HG03139 (cell line): Measurements from ENCODE around the gene CALN1.

Experiments used
- ATAC-seq: cut with Tn5 transposase; IDR thresholded peaks from one replicate; pipeline ENCODE4 v1.9.1; 2021; ENCODE audit not compliant: unreplicated experiment

Gene CALN1

GRCh38 chr7:71886046-71886445 lies 526.1 kb downstream of the CALN1 start:
- ATAC-seq: no peak

- no peak for ATAC-seq
Measured at GRCh38 chr7:71885487-71885886, 526.7 kb downstream of the CALN1 start.

- no peak for ATAC-seq
Measured at GRCh38 chr7:71883415-71883814, 528.7 kb downstream of the CALN1 start.

- no peak for ATAC-seq
Measured at GRCh38 chr7:71871446-71871845, 540.7 kb downstream of the CALN1 start.

- no peak for ATAC-seq
Measured at GRCh38 chr7:71870812-71871211, 541.3 kb downstream of the CALN1 start.

- ATAC-seq: no peak
Measured at GRCh38 chr7:71868797-71869196, 543.3 kb downstream of the CALN1 start.

GRCh38 chr7:71867626-71868025 lies 544.5 kb downstream of the CALN1 start:
- ATAC-seq: no peak

GRCh38 chr7:71865172-71865571 lies 547.0 kb downstream of the CALN1 start:
- no peak for ATAC-seq

- ATAC-seq: no peak
Measured at GRCh38 chr7:71864130-71864529, 548.0 kb downstream of the CALN1 start.

GRCh38 chr7:71860572-71860971 lies 551.6 kb downstream of the CALN1 start:
- ATAC-seq: no peak

GRCh38 chr7:71857338-71857737 lies 554.8 kb downstream of the CALN1 start:
- ATAC-seq: no peak

- ATAC-seq: no peak
Measured at GRCh38 chr7:71854546-71855397, 557.4 kb downstream of the CALN1 start.

GRCh38 chr7:71851776-71852498 lies 560.2 kb downstream of the CALN1 start:
- no peak for ATAC-seq

GRCh38 chr7:71846160-71846559 lies 566.0 kb downstream of the CALN1 start:
- no peak for ATAC-seq

- ATAC-seq: no peak
Measured at GRCh38 chr7:71843676-71844075, 568.5 kb downstream of the CALN1 start.

- ATAC-seq: no peak
Measured at GRCh38 chr7:71842786-71843185, 569.4 kb downstream of the CALN1 start.

- ATAC-seq: no peak
Measured at GRCh38 chr7:71842381-71842780, 569.8 kb downstream of the CALN1 start.

- ATAC-seq: no peak
Measured at GRCh38 chr7:71835056-71835455, 577.1 kb downstream of the CALN1 start.

GRCh38 chr7:71829515-71829914 lies 582.6 kb downstream of the CALN1 start:
- no peak for ATAC-seq

- no peak for ATAC-seq
Measured at GRCh38 chr7:71828361-71828760, 583.8 kb downstream of the CALN1 start.

GRCh38 chr7:71826141-71826540 lies 586.0 kb downstream of the CALN1 start:
- ATAC-seq: no peak

- ATAC-seq: no peak
Measured at GRCh38 chr7:71824006-71824760, 588.0 kb downstream of the CALN1 start.
